Measurements from ENCODE around the gene CCDC195.

The CCDC195 gene

GRCh38 chr2:224659714-224660113 is 56.5 kb downstream of the CCDC195 start:
- Histone ChIP-seq H3K4me1 (ENCODE audit: insufficient read depth, low read length, poor library complexity, severe bottlenecking) (no peaks in the 10 kb centered on the region), H3K9ac (ENCODE audit: low read depth, low read length, poor library complexity, severe bottlenecking) (no peak overlapping the region), H3K27me3 (ENCODE audit: insufficient read depth, low read length, poor library complexity, severe bottlenecking) (no peaks in the 10 kb centered on the region), H3K9me2 (replicated peaks; ENCODE audit: low read depth, low read length) (no peaks in the 10 kb centered on the region), H3K9me3 (ENCODE audit: insufficient read depth, low read depth, low read length) (no peaks in the 10 kb centered on the region; the same call in 1 of the 2 replicates), H4K20me1 (ENCODE audit: insufficient read depth, low read length, poor library complexity, severe bottlenecking) (no peaks in the 10 kb centered on the region), H3K36me3 (ENCODE audit: insufficient read depth, low read length) (no peaks in the 10 kb centered on the region), H3F3A (ENCODE audit: low read depth) (no peaks in the 10 kb centered on the region), H3K4me3 (ENCODE audit: low read length, poor library complexity, severe bottlenecking) (no peak overlapping the region), H3K79me2 (ENCODE audit: insufficient read depth, low read length) (no peaks in the 10 kb centered on the region), H2AFZ (ENCODE audit: low read length) (no peak overlapping the region), H3K4me2 (ENCODE audit: low read depth, low read length, poor library complexity, severe bottlenecking) (no peak overlapping the region)
- no peak for TF ChIP-seq CTCF (conservative IDR thresholded peaks at IDR 0.05; ENCODE audit: low read length)
- TF ChIP-seq EZH2phosphoT487 (IDR thresholded peaks at IDR 0.05; ENCODE audit: borderline replicate concordance), result no peak

GRCh38 chr2:224658780-224659405 is 57.3 kb downstream of the CCDC195 start:
- H3K4me2 ChIP-seq (ENCODE audit: low read depth, low read length, poor library complexity, severe bottlenecking), result no peak overlapping the region

GRCh38 chr2:224657349-224657748 is 58.8 kb downstream of the CCDC195 start:
- no peak overlapping the region for H2AFZ ChIP-seq (ENCODE audit: low read length)
- H3K4me3 ChIP-seq (ENCODE audit: low read length, poor library complexity, severe bottlenecking), result no peak overlapping the region
- no peaks in the 10 kb centered on the region for H3K4me1 ChIP-seq (ENCODE audit: insufficient read depth, low read length, poor library complexity, severe bottlenecking)
- H3K27me3 ChIP-seq (ENCODE audit: insufficient read depth, low read length, poor library complexity, severe bottlenecking), result no peaks in the 10 kb centered on the region
- no peaks in the 10 kb centered on the region for H3K79me2 ChIP-seq (ENCODE audit: insufficient read depth, low read length)
- H4K20me1 ChIP-seq (ENCODE audit: insufficient read depth, low read length, poor library complexity, severe bottlenecking), result no peaks in the 10 kb centered on the region
- no peak overlapping the region for H3K4me2 ChIP-seq (ENCODE audit: low read depth, low read length, poor library complexity, severe bottlenecking)
- no peak for TF ChIP-seq EZH2phosphoT487 (IDR thresholded peaks at IDR 0.05; ENCODE audit: borderline replicate concordance)
- no peak for TF ChIP-seq CTCF (conservative IDR thresholded peaks at IDR 0.05; ENCODE audit: low read length)
- H3K9ac ChIP-seq (ENCODE audit: low read depth, low read length, poor library complexity, severe bottlenecking), result no peak overlapping the region
- H3K36me3 ChIP-seq (ENCODE audit: insufficient read depth, low read length), result no peaks in the 10 kb centered on the region
- no peaks in the 10 kb centered on the region for H3K9me2 ChIP-seq (replicated peaks; ENCODE audit: low read depth, low read length)
- H3K9me3 ChIP-seq (ENCODE audit: insufficient read depth, low read depth, low read length), result no peaks in the 10 kb centered on the region
- no peaks in the 10 kb centered on the region for H3F3A ChIP-seq (ENCODE audit: low read depth)

More at GRCh38 chr2:224658780-224659405, 57.3 kb downstream of the CCDC195 start:
- H4K20me1 ChIP-seq (ENCODE audit: insufficient read depth, low read length, poor library complexity, severe bottlenecking), result no peaks in the 10 kb centered on the region
- no peaks in the 10 kb centered on the region for H3K79me2 ChIP-seq (ENCODE audit: insufficient read depth, low read length)
- no peaks in the 10 kb centered on the region; the same call in 1 of the 2 replicates for H3K9me3 ChIP-seq (ENCODE audit: insufficient read depth, low read depth, low read length)
- H3K4me1 ChIP-seq (ENCODE audit: insufficient read depth, low read length, poor library complexity, severe bottlenecking), result no peaks in the 10 kb centered on the region
- no peak for TF ChIP-seq EZH2phosphoT487 (IDR thresholded peaks at IDR 0.05; ENCODE audit: borderline replicate concordance)
- H3F3A ChIP-seq (ENCODE audit: low read depth), result no peaks in the 10 kb centered on the region
- no peaks in the 10 kb centered on the region for H3K9me2 ChIP-seq (replicated peaks; ENCODE audit: low read depth, low read length)
- H3K4me3 ChIP-seq (ENCODE audit: low read length, poor library complexity, severe bottlenecking), result no peak overlapping the region
- H3K36me3 ChIP-seq (ENCODE audit: insufficient read depth, low read length), result no peaks in the 10 kb centered on the region
- no peaks in the 10 kb centered on the region for H3K27me3 ChIP-seq (ENCODE audit: insufficient read depth, low read length, poor library complexity, severe bottlenecking)
- H3K9ac ChIP-seq (ENCODE audit: low read depth, low read length, poor library complexity, severe bottlenecking), result no peak overlapping the region
- no peak overlapping the region for H2AFZ ChIP-seq (ENCODE audit: low read length)

- Histone ChIP-seq H3K36me3 (ENCODE audit: insufficient read depth, low read length) (no peaks in the 10 kb centered on the region), H3K4me2 (ENCODE audit: low read depth, low read length, poor library complexity, severe bottlenecking) (no peak overlapping the region), H4K20me1 (ENCODE audit: insufficient read depth, low read length, poor library complexity, severe bottlenecking) (no peaks in the 10 kb centered on the region), H3K4me1 (ENCODE audit: insufficient read depth, low read length, poor library complexity, severe bottlenecking) (no peaks in the 10 kb centered on the region), H2AFZ (ENCODE audit: low read length) (no peak overlapping the region), H3K9ac (ENCODE audit: low read depth, low read length, poor library complexity, severe bottlenecking) (no peak overlapping the region), H3K4me3 (ENCODE audit: low read length, poor library complexity, severe bottlenecking) (no peak overlapping the region), H3K27me3 (ENCODE audit: insufficient read depth, low read length, poor library complexity, severe bottlenecking) (no peaks in the 10 kb centered on the region), H3K9me2 (replicated peaks; ENCODE audit: low read depth, low read length) (no peaks in the 10 kb centered on the region), H3F3A (ENCODE audit: low read depth) (no peaks in the 10 kb centered on the region), H3K79me2 (ENCODE audit: insufficient read depth, low read length) (no peaks in the 10 kb centered on the region), H3K9me3 (ENCODE audit: insufficient read depth, low read depth, low read length) (no peaks in the 10 kb centered on the region)
- TF ChIP-seq CTCF (conservative IDR thresholded peaks at IDR 0.05; ENCODE audit: low read length) (no peak), EZH2phosphoT487 (IDR thresholded peaks at IDR 0.05; ENCODE audit: borderline replicate concordance) (no peak)
Observed at GRCh38 chr2:224655006-224655537, 61.1 kb downstream of the CCDC195 start.

Data from Loucy (cell line).